ENCODE data around the gene THRA. TPM values are rescaled to one million over a fixed set of nuclear protein-coding genes. Genes with fewer than 3 reads are reported as not detected.

Gene THRA
- total RNA-seq, 1 donor from 2014 or later, result 31.9 TPM

DNA sequence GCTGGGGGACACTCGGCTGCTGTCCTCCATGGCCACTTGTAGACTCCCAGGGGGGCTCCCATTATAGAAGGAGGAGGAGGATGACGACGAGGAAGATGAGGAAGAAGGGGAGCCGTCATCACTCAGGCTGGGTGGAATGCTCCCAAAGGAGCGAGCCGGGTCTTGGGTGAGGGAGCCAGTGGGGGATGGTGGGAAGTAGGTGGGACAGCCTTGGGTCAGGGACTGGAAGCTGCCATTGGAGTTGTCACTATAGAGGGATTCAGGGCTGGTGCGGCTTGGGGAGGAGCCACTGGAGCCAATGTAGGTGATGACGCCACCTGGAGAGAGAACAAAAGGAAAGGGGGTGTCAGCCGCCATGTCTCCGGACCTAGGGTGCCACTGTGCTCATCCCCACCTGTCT lies 34.3 kb downstream of the THRA start:
- Mint-ChIP-seq H3K27me3 (ENCODE audit: low read depth) (no peaks in the 10 kb centered on the region), H3K4me3 (ENCODE audit: unreplicated experiment) (no peak overlapping the region), H3K9me3 (ENCODE audit: low read depth) (no peaks in the 10 kb centered on the region), H3K4me1 (ENCODE audit: low read depth) (peaks cover 50% of the 10 kb centered on the region), H3K36me3 (ENCODE audit: low read depth) (peaks cover 17% of the 10 kb centered on the region), H3K27ac (ENCODE audit: unreplicated experiment) (no peak overlapping the region)
- TF ChIP-seq, protein P1, sequence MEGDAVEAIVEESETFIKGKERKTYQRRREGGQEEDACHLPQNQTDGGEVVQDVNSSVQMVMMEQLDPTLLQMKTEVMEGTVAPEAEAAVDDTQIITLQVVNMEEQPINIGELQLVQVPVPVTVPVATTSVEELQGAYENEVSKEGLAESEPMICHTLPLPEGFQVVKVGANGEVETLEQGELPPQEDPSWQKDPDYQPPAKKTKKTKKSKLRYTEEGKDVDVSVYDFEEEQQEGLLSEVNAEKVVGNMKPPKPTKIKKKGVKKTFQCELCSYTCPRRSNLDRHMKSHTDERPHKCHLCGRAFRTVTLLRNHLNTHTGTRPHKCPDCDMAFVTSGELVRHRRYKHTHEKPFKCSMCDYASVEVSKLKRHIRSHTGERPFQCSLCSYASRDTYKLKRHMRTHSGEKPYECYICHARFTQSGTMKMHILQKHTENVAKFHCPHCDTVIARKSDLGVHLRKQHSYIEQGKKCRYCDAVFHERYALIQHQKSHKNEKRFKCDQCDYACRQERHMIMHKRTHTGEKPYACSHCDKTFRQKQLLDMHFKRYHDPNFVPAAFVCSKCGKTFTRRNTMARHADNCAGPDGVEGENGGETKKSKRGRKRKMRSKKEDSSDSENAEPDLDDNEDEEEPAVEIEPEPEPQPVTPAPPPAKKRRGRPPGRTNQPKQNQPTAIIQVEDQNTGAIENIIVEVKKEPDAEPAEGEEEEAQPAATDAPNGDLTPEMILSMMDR (IDR thresholded peaks at IDR 0.05), result no peak
- no peak for DNase-seq (ENCODE audit: low spot score)

DNA sequence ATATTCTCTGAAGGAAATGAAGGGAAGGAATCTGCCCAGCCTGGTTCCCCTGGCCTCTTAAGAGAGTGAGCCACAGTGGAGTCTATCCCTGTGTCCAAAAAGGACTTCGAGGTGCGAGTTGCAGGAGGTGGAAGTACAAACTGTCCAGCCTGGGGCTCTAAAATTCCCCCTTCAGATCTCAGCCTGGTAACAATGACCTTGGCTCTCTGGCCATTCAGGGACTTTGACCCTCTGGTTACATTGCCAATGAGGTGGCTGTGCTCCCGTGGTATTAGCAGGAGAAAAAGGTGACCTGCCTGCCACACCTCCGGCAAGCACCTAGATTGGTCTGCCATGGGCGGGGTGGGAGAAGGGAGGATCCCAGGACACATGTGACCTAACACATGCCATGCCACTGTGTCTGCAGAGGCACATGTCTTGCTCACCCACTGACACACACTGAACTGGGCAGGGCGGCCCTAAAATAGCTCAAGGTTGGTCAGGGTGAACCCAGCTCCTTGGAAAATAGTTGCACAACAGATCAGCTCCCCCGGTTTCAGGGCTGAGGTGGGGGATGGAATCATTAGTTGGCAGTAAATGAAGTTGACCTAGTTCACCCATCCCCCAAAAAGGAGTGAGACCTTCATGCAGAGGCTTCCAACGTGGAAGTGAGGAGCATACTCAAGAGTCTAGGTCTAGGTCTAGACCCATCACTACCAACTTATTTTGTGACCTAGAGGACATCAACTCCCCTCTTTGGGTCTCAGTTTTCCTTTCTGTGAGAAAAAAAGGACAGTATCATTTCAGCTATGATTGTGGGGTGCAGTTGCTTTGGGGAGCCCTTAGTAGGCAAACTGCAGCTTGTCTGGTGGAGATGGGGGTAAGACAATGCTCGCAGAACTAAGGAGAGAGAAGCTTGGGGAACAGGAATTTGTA lies 35.4 kb downstream of the THRA start:
- no peak for DNase-seq (ENCODE audit: low spot score)
- Mint-ChIP-seq H3K36me3 (ENCODE audit: low read depth) (peaks cover 17% of the 10 kb centered on the region), H3K9me3 (ENCODE audit: low read depth) (no peaks in the 10 kb centered on the region), H3K4me1 (ENCODE audit: low read depth) (peaks cover 54% of the 10 kb centered on the region), H3K4me3 (ENCODE audit: unreplicated experiment) (peak overlapping the region; percentile 87), H3K27me3 (ENCODE audit: low read depth) (no peaks in the 10 kb centered on the region), H3K27ac (ENCODE audit: unreplicated experiment) (peak overlapping the region; percentile 98)
- TF ChIP-seq, protein P1 (IDR thresholded peaks at IDR 0.05), result no peak

DNA sequence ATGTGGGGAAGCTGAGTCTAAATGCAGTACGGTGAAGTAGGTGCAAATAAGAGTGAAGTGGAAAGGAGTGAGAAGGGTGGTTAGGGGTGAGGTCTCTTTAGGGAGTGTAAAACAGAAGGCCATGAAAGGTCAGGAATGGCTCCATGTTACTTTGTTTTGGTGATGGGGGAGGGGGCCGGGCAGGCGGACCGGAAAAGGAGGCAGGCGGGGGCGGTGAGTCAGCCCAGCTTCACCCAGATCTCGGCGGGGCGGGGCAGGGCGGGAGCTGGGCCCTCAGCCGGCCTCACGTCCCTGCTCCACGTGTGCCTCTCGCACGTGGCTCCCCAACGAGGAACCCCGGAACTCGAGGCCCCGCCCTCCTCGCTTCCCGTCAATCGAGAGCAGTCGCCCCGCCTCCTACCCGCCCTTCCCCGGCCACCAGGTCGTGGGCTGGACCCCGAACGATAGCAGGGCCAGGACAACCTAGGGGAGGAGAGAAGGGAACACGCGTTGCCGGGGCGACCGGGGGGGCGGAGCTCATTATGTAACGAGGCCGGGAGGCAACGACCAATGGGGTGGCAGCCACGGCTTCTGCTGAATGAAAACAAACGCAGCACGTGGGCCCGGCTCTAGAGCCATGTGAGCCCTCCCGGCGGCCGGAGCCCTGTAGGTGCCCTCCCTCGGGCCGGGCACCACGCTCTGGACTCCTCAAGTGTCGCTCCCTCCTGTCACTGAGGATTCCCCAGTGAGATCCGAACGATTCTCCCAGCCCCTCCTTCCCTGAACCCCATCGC lies 36.3 kb downstream of the THRA start:
- Mint-ChIP-seq H3K4me3 (ENCODE audit: unreplicated experiment) (peak overlapping the region; percentile 87), H3K4me1 (ENCODE audit: low read depth) (peaks cover 50% of the 10 kb centered on the region), H3K27me3 (ENCODE audit: low read depth) (no peaks in the 10 kb centered on the region), H3K27ac (ENCODE audit: unreplicated experiment) (peak overlapping the region; percentile 98), H3K36me3 (ENCODE audit: low read depth) (peaks cover 10% of the 10 kb centered on the region), H3K9me3 (ENCODE audit: low read depth) (no peaks in the 10 kb centered on the region)
- DNase-seq (ENCODE audit: low spot score), result peak; percentile 98
- TF ChIP-seq, protein P1 (IDR thresholded peaks at IDR 0.05), result no peak

DNA sequence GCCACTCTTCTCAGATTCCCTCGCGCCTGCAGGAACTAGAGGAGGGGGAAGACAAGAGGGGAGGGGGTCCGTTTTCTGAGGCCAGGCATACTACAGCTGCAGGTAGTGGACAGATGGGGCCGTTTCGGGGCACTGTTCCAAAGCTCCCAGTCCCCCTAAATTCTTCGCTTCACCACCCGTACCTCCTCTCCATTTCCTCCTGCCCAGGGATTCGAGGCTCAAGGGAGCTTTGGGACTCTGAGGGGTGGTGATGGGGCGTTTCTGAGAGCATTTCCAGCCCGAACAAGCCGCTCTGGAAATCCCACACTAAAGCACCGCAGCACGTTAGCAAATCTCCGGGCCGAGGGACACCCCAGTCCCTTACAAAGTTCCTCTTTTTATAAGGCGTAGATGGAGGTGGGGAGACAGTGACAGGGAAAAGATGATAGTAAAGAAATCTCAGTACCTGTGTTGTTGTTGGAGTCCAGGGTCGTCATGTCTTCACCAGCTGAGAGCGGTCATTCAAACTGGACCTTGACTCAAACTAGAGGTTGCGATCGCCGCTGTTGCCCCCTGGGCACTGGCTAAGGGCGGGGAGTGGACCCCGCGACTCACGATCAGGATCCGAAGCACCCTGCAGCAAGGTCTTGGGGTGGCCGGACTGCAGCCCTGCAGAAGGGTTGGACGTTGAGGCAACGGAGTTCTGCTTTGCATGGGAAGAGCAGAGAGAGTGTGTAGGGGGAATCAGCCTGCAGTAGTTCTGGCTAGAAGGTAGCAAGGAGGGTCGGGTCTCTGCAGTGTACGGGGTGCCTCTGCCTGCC lies 37.1 kb downstream of the THRA start:
- H3K27me3 Mint-ChIP-seq (ENCODE audit: low read depth), result no peaks in the 10 kb centered on the region
- peak overlapping the region; percentile 87 for H3K4me3 Mint-ChIP-seq (ENCODE audit: unreplicated experiment)
- H3K4me1 Mint-ChIP-seq (ENCODE audit: low read depth), result peaks cover 55% of the 10 kb centered on the region
- DNase-seq (ENCODE audit: low spot score), result no peak
- no peaks in the 10 kb centered on the region for H3K9me3 Mint-ChIP-seq (ENCODE audit: low read depth)
- H3K36me3 Mint-ChIP-seq (ENCODE audit: low read depth), result peaks cover 10% of the 10 kb centered on the region
- TF ChIP-seq, protein P1 (IDR thresholded peaks at IDR 0.05), result no peak
- peak overlapping the region; percentile 98 for H3K27ac Mint-ChIP-seq (ENCODE audit: unreplicated experiment)

DNA sequence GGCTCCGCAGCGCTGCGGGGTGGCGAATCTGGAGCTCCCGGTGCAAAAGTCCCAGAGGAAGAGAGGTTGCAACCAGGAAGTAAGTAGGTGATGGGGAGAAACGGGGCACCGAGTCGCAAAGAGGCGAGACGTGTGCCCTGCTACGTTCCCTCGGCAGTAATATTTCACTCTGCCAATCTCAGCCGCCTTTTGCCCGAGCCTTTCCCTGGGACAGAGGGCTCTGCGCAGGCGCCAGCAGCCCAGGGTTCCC lies 37.6 kb downstream of the THRA start, which contains the start of gene NR1D1:
TSS of gene NR1D1 (minus strand) at position 171 of the 250 bp plus-strand sequence. CDS start 495 bp downstream, outside the sequence.
- Mint-ChIP-seq H3K36me3 (ENCODE audit: low read depth) (peaks cover 10% of the 10 kb centered on the region), H3K27ac (ENCODE audit: unreplicated experiment) (peak within 1 kb of the TSS; percentile 98), H3K4me3 (ENCODE audit: unreplicated experiment) (peak within 1 kb of the TSS; percentile 87), H3K9me3 (ENCODE audit: low read depth) (no peaks in the 10 kb centered on the region), H3K27me3 (ENCODE audit: low read depth) (no peaks in the 10 kb centered on the region), H3K4me1 (ENCODE audit: low read depth) (peaks cover 60% of the 10 kb centered on the region)
- TF ChIP-seq, protein P1 (IDR thresholded peaks at IDR 0.05), result no peak
- DNase-seq (ENCODE audit: low spot score), result no peak
